Caco-2 (cell line): ENCODE measurements around the gene BRSK2. TPM values are rescaled to one million over a fixed set of nuclear protein-coding genes. Genes with fewer than 3 reads are reported as not detected.

ENCODE experiments used
- BruUV-seq: library from RNA; stranded (reverse); fragments of 400-500 nt; replicated peaks from 2 replicates; lab custom pipeline; 2021; lab: Mats Ljungman, UMichigan
- CTCF ChIA-PET: fragments of 300-600 bp; sonication (Branson Sonifier 250); formaldehyde crosslinking; loops from one replicate; lab custom pipeline; 2022; ENCODE audit warnings: antibody characterized with exemption; lab: Charles Lee
- POLR2A ChIA-PET: fragments of 300-600 bp; sonication (Branson Sonifier 250); formaldehyde crosslinking; loops from one replicate; lab custom pipeline; 2022; ENCODE audit warnings: antibody characterized with exemption; lab: Charles Lee
- DNase-seq, 2 experiments: peaks; one replicate each; pipeline versions ENCODE4 v3.0.0 to v3.0.0-alpha.2; 2020 to 2022
- H3K27me3 ChIP-seq: replicated peaks from 2 replicates; pipeline ENCODE4 v1.6.0; 2011; ENCODE audit warnings: low read length; ENCODE audit not compliant: control insufficient read depth, insufficient read depth
- H3K36me3 ChIP-seq: 2 replicates; pipeline ENCODE4 v1.5.1; 2011; ENCODE audit warnings: low read length; ENCODE audit not compliant: control insufficient read depth, insufficient read depth
- H3K4me1 ChIP-seq: fragments of 250-450 bp; sonication (Bioruptor Pico); 2 replicates; pipeline ENCODE4 v1.5.1; 2020; ENCODE audit warnings: mild to moderate bottlenecking
- H3K4me3 ChIP-seq: 2 replicates; pipeline ENCODE4 v1.5.1; 2011; ENCODE audit warnings: low read depth, mild to moderate bottlenecking, control low read depth, low read length
- H3K9me3 ChIP-seq: fragments of 250-450 bp; sonication (Bioruptor Pico); 2 replicates; pipeline ENCODE4 v1.5.1; 2020; ENCODE audit warnings: mild to moderate bottlenecking, moderate library complexity
- H3K27ac Mint-ChIP-seq: one replicate; pipeline ENCODE4 v1.8.0; 2022; ENCODE audit warnings: mixed read lengths; ENCODE audit not compliant: unreplicated experiment
- H3K27me3 Mint-ChIP-seq: one replicate; pipeline ENCODE4 v1.8.0; 2022; ENCODE audit warnings: mixed read lengths; ENCODE audit not compliant: insufficient read depth, unreplicated experiment
- H3K36me3 Mint-ChIP-seq: one replicate; pipeline ENCODE4 v1.8.0; 2022; ENCODE audit warnings: mild to moderate bottlenecking, mixed read lengths; ENCODE audit not compliant: insufficient read depth, unreplicated experiment
- H3K4me1 Mint-ChIP-seq: one replicate; pipeline ENCODE4 v1.8.0; 2022; ENCODE audit warnings: low read depth, mixed read lengths; ENCODE audit not compliant: unreplicated experiment
- H3K4me3 Mint-ChIP-seq: one replicate; pipeline ENCODE4 v1.8.0; 2022; ENCODE audit warnings: mild to moderate bottlenecking, moderate library complexity, mixed read lengths; ENCODE audit not compliant: unreplicated experiment
- H3K9me3 Mint-ChIP-seq: one replicate; pipeline ENCODE4 v1.8.0; 2022; ENCODE audit warnings: mixed read lengths; ENCODE audit not compliant: unreplicated experiment
- intact Hi-C: fragments of 100-400 bp; cut with micrococcal nuclease; formaldehyde crosslinking; loops from one replicate; pipeline ENCODE4 v1.10.0; 2022; ENCODE audit not compliant: unreplicated experiment
- total RNA-seq: library from RNA; stranded (reverse); gene quantifications from 2 replicates; pipeline ENCODE4 v1.2.3, GENCODE V29; 2022
- TF ChIP-seq, protein P1 (sequence below), 2 experiments: fragments of 200-600 bp in 1 of 2; IDR thresholded peaks; 1 replicate in 1 of 2; 2 replicates in 1 of 2; pipeline versions ENCODE4 v1.5.1 to v1.8.0; 2011 to 2022; ENCODE audit warnings: antibody characterized with exemption in 1 of 2, control low read depth in 1 of 2, inconsistent platforms in 1 of 2, low read depth in 1 of 2, low read length in 1 of 2, mild to moderate bottlenecking in 1 of 2, moderate library complexity in 1 of 2; ENCODE audit not compliant: insufficient read depth in 1 of 2, severe bottlenecking in 1 of 2, unreplicated experiment in 1 of 2

BRSK2 gene
- total RNA-seq, 1 experiment from 2014 or later, result 32.8 TPM

DNA sequence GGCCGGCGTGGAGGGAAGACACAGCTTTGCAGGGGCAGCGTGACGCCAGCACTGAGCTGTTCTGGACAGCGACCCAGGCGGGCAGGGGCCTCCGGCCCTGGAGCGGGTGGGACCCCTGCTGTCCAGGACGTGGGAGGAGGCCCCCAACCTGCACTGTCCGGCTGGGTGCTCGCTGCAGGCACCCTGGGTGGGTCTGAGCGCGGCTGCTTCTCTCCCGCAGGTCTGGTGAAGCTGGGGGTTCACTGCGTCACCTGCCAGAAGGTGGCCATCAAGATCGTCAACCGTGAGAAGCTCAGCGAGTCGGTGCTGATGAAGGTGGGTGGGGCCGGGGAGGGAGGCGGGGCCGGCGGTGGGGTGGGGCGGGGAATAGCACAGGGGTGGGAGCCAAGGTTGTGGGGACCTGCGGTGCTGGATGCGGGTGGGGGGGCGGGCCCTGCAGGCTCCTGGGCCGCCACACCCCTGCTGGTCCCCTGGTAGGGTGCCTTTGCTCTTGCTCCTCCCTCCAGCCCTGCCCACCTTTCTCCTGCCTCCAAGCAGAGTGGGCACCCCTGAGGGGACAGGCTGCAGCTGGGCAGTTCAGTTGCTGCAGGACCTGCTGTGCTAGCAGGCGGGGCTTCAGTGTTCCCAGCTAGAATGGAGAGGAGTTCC is 46.2 kb downstream of the BRSK2 start:
- POLR2A ChIA-PET, result no interaction called here
- no TSS peak for BruUV-seq
- H3K9me3 Mint-ChIP-seq, result no peaks in the 10 kb centered on the region

DNA sequence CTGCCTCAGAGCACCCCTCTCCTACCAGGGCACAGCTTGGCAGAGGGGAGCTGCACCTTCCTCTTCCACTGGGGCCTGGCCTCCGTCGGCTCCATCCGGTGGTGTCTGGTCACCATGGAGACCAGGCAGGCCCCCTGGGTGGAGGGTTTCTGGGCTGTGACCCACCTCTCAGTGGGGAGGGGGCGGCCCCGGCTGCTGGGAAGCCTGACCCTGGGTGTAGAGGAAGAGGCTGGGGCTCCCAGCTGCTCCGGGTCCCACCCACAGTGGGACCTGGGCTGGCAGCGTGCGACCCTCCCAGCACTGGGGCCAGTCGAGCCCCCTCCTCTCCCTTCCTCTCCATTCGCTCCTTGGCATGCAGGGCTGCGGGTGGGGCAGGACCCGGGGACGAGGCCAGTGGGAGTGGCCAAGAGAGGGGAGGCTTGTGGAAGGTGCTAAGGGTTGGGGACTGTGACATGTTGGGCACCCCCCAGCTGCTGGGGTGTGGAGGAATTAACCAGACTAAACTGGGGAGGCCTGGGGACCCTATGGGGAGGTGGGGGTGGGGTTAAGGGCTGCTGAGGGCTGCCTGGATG is 46.8 kb downstream of the BRSK2 start:
- no TSS peak for BruUV-seq
- CTCF ChIA-PET, result no interaction called here

More for the DNA sequence above, 46.2 kb downstream of the BRSK2 start:
- no peak overlapping the region for H3K4me3 Mint-ChIP-seq
- Histone ChIP-seq H3K4me3 (no peak overlapping the region), H3K4me1 (peaks cover 28% of the 10 kb centered on the region), H3K36me3 (no peaks in the 10 kb centered on the region), H3K9me3 (no peaks in the 10 kb centered on the region), H3K27me3 (no peaks in the 10 kb centered on the region)
- DNase-seq, result no peak
- H3K4me1 Mint-ChIP-seq, result no peaks in the 10 kb centered on the region
- CTCF ChIA-PET, result no interaction called here
- intact Hi-C loops, result no loop called here
- no peaks in the 10 kb centered on the region for H3K36me3 Mint-ChIP-seq
- no peak overlapping the region for H3K27ac Mint-ChIP-seq
- TF ChIP-seq, protein P1, sequence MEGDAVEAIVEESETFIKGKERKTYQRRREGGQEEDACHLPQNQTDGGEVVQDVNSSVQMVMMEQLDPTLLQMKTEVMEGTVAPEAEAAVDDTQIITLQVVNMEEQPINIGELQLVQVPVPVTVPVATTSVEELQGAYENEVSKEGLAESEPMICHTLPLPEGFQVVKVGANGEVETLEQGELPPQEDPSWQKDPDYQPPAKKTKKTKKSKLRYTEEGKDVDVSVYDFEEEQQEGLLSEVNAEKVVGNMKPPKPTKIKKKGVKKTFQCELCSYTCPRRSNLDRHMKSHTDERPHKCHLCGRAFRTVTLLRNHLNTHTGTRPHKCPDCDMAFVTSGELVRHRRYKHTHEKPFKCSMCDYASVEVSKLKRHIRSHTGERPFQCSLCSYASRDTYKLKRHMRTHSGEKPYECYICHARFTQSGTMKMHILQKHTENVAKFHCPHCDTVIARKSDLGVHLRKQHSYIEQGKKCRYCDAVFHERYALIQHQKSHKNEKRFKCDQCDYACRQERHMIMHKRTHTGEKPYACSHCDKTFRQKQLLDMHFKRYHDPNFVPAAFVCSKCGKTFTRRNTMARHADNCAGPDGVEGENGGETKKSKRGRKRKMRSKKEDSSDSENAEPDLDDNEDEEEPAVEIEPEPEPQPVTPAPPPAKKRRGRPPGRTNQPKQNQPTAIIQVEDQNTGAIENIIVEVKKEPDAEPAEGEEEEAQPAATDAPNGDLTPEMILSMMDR (IDR thresholded peaks at IDR 0.05; ENCODE audit: insufficient read depth in 1 of 2, low read depth in 1 of 2, low read length in 1 of 2, severe bottlenecking in 1 of 2, unreplicated experiment in 1 of 2), result no peak
- no peaks in the 10 kb centered on the region for H3K27me3 Mint-ChIP-seq

DNA sequence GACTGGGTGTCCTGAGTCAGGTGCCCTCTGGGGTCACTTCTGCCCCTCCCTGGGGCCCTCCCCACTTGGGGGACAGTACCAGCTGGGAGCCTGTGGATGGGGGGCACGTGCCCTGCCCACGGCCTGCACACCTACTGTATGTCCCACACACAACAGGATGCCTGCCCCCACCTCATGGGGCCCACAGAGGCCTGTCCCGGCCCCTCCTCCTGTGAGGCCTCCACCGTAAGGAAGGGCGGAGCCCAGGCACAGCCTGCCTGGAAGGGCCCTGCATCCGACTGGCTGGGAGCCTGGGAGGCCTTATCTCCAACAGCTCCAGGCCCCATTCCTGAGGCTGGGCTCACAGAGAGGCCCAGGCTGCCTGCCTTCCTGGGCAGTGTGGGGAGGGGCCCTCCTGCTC is 47.8 kb downstream of the BRSK2 start:
- ChIA-PET POLR2A (interaction anchor here (0.6 kb wide), 1 partner anchor 129 kb away, joined by 4 read pairs; no protein-coding TSS in a partner anchor), CTCF (interaction anchor here (0.6 kb wide), 1 partner anchor 295 kb away, joined by 3 read pairs; no protein-coding TSS in a partner anchor)
- Histone ChIP-seq H3K9me3 (no peaks in the 10 kb centered on the region), H3K36me3 (no peaks in the 10 kb centered on the region), H3K4me1 (peaks cover 28% of the 10 kb centered on the region), H3K27me3 (no peaks in the 10 kb centered on the region), H3K4me3 (no peak overlapping the region)
- Mint-ChIP-seq H3K36me3 (no peaks in the 10 kb centered on the region), H3K27me3 (no peaks in the 10 kb centered on the region), H3K9me3 (no peaks in the 10 kb centered on the region), H3K4me1 (no peaks in the 10 kb centered on the region), H3K4me3 (no peak overlapping the region), H3K27ac (no peak overlapping the region)
- TF ChIP-seq, protein P1 (IDR thresholded peaks at IDR 0.05; ENCODE audit: insufficient read depth in 1 of 2, low read depth in 1 of 2, low read length in 1 of 2, severe bottlenecking in 1 of 2, unreplicated experiment in 1 of 2), result no peak
- peak; percentile 89 to 94 for DNase-seq
- no TSS peak for BruUV-seq
- intact Hi-C loops, result no loop called here

More for the DNA sequence above, 46.8 kb downstream of the BRSK2 start:
- Mint-ChIP-seq H3K4me1 (no peaks in the 10 kb centered on the region), H3K27me3 (no peaks in the 10 kb centered on the region), H3K27ac (no peak overlapping the region), H3K9me3 (no peaks in the 10 kb centered on the region), H3K4me3 (no peak overlapping the region), H3K36me3 (no peaks in the 10 kb centered on the region)
- H3K4me1 ChIP-seq, result peaks cover 28% of the 10 kb centered on the region
- TF ChIP-seq, protein P1 (IDR thresholded peaks at IDR 0.05; ENCODE audit: insufficient read depth in 1 of 2, low read depth in 1 of 2, low read length in 1 of 2, severe bottlenecking in 1 of 2, unreplicated experiment in 1 of 2), result no peak
- no peaks in the 10 kb centered on the region for H3K27me3 ChIP-seq
- intact Hi-C loops, result no loop called here
- DNase-seq, result no peak
- no peak overlapping the region for H3K4me3 ChIP-seq
- POLR2A ChIA-PET, result no interaction called here
- no peaks in the 10 kb centered on the region for H3K9me3 ChIP-seq
- no peaks in the 10 kb centered on the region for H3K36me3 ChIP-seq
